Testis (tissue), 2 donors: ENCODE measurements around the gene CARHSP1.

ENCODE experiments used
- CTCF ChIP-seq, 3 experiments: fragments of 450-650 bp in 2 of 3; fragments of 200-600 bp in 1 of 3; sonication (generic) in 1 of 3; IDR thresholded peaks; one replicate each; pipeline ENCODE4 v1.5.1; 2016 to 2019; ENCODE audit warnings: antibody characterized with exemption in 3 of 3, mild to moderate bottlenecking in 2 of 3, moderate library complexity in 1 of 3
- POLR2A ChIP-seq: fragments of 450-650 bp; IDR thresholded peaks from one replicate; pipeline ENCODE4 v1.6.1; 2017; ENCODE audit warnings: antibody characterized with exemption, mild to moderate bottlenecking, moderate library complexity

GRCh38 chr16:8846401-8846932 lies 22.3 kb downstream of the CARHSP1 start:
- no peak for TF ChIP-seq POLR2A
- no peak for TF ChIP-seq CTCF (IDR thresholded peaks at IDR 0.05)
